NCI-H2227 (cell line): Measurements from ENCODE around the gene PINLYP.

Experiments
- DNase-seq: peaks from one replicate; lab custom pipeline; 2025; ENCODE audit not compliant: unreplicated experiment; lab: John Stamatoyannopoulos, UW

The PINLYP gene

DNA sequence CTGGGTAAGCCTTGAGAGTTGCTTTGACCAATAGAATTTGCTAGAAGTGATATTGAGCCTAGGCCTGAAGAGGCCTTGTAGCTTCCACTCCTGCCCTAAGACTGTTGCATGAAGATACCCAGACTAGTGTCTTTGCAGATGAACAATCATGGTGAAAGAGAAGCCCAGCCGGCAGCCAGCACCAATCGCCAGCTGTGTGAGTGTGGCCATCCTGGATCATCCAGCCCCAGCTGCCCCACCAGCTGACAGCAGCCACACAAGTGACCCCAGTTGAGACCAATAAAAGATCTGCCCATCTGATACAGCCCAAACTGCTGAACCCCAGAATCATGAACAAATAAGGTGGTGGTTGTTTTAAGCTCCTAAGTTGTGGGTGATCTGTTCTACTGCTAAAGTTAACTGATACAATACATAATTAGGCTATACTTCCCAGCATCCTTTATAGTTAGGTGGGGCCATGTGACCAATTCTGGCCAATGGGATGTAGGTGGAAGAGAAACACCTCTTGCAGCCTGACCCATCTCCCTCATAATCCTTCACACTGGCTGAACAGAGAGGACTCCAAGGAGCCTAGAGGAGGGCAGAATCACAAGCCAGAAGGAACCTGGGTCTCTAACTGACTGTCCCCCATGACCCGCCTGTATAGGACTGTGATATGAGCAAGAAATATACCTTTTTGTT lies 53.2 kb downstream of the PINLYP start:
- no peak for DNase-seq

DNA sequence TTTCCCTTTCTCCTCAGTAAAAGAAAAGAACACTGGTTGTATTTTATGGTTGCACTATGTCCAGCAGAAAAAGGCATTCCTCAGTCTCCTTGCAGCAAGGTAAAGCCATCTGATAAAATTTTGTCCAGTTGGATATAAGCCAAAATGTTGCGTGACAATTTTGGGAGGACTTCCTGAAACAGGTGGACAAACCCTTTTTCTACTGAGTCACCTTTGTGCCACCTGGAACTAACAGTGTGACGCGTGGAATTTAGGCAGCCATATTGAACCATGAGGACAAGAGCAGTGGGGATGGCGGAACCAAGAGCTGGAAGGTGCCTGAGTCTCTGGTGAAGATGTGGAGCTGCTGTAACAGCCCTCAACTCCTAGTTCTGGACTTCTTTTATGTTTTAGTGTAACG lies 55.9 kb downstream of the PINLYP start:
- DNase-seq: no peak
